KMS-11 (cell line): ENCODE data around the gene ABCG8.

ENCODE experiments used
- H2AFZ ChIP-seq: fragments of 200-600 bp; sonication (generic); 2 replicates; pipeline ENCODE4 v1.6.1; 2016; ENCODE audit warnings: antibody characterized with exemption, mixed run types, low read depth
- H3K27ac ChIP-seq: fragments of 200-600 bp; sonication (generic); 2 replicates; pipeline ENCODE4 v1.6.1; 2016; ENCODE audit warnings: mild to moderate bottlenecking, mixed run types
- H3K27me3 ChIP-seq: fragments of 200-600 bp; sonication (generic); 2 replicates; pipeline ENCODE4 v1.6.1; 2017; ENCODE audit warnings: mild to moderate bottlenecking, low read depth, mixed run types, moderate library complexity; ENCODE audit not compliant: insufficient read depth
- H3K36me3 ChIP-seq: fragments of 200-600 bp; sonication (generic); 2 replicates; pipeline ENCODE4 v1.6.1; 2017; ENCODE audit warnings: mild to moderate bottlenecking, mixed run types; ENCODE audit not compliant: insufficient read depth
- H3K4me1 ChIP-seq: fragments of 200-600 bp; sonication (generic); 2 replicates; pipeline ENCODE4 v1.6.1; 2016; ENCODE audit warnings: mild to moderate bottlenecking, low read depth, mixed run types; ENCODE audit not compliant: poor library complexity, severe bottlenecking
- H3K4me2 ChIP-seq: fragments of 200-600 bp; sonication (generic); 2 replicates; pipeline ENCODE4 v1.7.0; 2016; ENCODE audit warnings: mild to moderate bottlenecking, mixed run types
- H3K4me3 ChIP-seq: fragments of 200-600 bp; sonication (generic); IDR thresholded peaks from 2 replicates; pipeline ENCODE4 v1.6.1; 2017; ENCODE audit warnings: low read depth, low read length, mixed read lengths; ENCODE audit not compliant: insufficient read depth
- H3K79me2 ChIP-seq: fragments of 200-600 bp; sonication (generic); 2 replicates; pipeline ENCODE4 v1.6.1; 2016; ENCODE audit warnings: low read depth, mixed run types; ENCODE audit not compliant: insufficient read depth
- H3K9ac ChIP-seq: fragments of 200-600 bp; sonication (generic); 2 replicates; pipeline ENCODE4 v1.6.1; 2016; ENCODE audit warnings: mild to moderate bottlenecking, mixed run types
- H4K20me1 ChIP-seq: fragments of 200-600 bp; sonication (generic); 2 replicates; pipeline ENCODE4 v1.6.1; 2016; ENCODE audit warnings: mild to moderate bottlenecking, mixed run types; ENCODE audit not compliant: insufficient read depth
- TF ChIP-seq, protein P1 (sequence below): fragments of 200-600 bp; sonication (generic); conservative IDR thresholded peaks from 2 replicates; pipeline ENCODE4 v1.6.1; 2017; ENCODE audit warnings: low read depth, mild to moderate bottlenecking, antibody characterized with exemption, low read length, moderate library complexity, mixed read lengths

The ABCG8 gene

DNA sequence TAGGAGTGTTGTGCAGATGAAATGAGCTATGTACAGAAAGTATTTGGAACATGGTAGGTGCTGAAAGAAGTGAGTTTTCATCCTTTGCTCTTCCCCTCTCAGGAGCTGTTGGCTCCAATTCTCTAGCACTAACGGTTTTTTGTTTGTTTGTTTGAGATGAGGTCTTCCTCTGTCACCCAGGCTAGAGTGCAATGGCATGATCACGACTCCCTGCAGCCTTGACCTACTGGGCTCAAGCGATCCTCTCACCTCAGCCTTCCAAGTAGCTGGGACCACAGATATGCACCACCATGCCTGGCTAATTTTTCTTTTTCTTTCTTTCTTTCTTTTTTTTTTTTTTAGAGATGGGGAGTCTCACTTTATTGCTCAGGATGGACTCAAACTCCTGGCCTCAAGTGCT, 12.9 kb upstream of the ABCG8 start:
- H3K36me3 ChIP-seq: no peaks in the 10 kb centered on the region
- H3K27ac ChIP-seq: no peak overlapping the region
- H3K79me2 ChIP-seq: no peaks in the 10 kb centered on the region
- H3K4me2 ChIP-seq: no peak overlapping the region
- H3K9ac ChIP-seq: no peak overlapping the region
- H2AFZ ChIP-seq: no peak overlapping the region
- no peaks in the 10 kb centered on the region for H3K27me3 ChIP-seq
- H3K4me1 ChIP-seq: no peaks in the 10 kb centered on the region
- H3K4me3 ChIP-seq: no peak overlapping the region
- H4K20me1 ChIP-seq: no peaks in the 10 kb centered on the region
- TF ChIP-seq, protein P1, sequence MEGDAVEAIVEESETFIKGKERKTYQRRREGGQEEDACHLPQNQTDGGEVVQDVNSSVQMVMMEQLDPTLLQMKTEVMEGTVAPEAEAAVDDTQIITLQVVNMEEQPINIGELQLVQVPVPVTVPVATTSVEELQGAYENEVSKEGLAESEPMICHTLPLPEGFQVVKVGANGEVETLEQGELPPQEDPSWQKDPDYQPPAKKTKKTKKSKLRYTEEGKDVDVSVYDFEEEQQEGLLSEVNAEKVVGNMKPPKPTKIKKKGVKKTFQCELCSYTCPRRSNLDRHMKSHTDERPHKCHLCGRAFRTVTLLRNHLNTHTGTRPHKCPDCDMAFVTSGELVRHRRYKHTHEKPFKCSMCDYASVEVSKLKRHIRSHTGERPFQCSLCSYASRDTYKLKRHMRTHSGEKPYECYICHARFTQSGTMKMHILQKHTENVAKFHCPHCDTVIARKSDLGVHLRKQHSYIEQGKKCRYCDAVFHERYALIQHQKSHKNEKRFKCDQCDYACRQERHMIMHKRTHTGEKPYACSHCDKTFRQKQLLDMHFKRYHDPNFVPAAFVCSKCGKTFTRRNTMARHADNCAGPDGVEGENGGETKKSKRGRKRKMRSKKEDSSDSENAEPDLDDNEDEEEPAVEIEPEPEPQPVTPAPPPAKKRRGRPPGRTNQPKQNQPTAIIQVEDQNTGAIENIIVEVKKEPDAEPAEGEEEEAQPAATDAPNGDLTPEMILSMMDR: no peak

DNA sequence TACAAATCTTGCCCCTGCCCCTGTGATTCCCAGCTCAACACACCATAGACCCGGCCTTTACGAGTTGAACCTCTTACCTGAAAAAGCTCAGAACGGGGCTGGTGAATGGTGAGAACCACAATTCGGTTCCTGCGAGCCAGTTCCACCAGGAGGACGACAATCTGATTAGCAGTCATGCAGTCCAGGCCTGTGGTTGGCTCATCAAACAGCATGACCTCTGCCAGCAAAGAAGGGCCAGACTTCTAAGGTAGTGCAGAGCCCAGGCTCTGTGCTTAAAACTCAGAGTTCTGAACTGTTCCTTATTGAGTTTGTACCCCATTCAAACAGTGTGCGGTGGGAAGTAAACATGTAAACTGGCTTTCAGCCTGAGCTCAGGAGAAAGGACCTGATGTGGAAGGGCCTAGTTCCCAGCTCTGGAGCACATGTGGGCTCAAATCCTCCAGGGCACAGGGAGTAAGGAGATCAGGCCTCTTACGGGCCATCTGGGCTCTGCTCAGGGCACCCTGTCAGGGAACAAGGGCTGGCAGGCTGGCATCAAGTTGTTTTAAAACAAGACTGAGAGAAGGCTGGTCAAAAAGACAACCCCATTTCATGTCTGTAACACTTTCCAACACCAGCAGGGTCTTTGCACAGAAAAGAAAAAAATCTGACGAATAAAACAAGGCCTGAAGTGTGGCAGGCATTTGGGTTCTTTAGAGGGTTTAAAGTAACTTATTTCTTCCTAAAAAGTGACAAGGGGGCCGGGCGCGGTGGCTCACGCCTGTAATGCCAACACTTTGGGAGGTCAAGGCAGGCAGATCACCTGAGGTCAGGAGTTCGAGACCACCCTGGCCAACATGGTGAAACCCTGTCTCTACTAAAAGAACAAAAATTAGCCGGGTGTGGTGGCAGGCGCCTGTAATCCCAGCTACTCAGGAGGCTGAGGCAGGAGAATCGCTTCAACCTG, 12.2 kb upstream of the ABCG8 start:
- Histone ChIP-seq H3K4me1 (no peaks in the 10 kb centered on the region), H3K36me3 (no peaks in the 10 kb centered on the region), H3K27ac (no peak overlapping the region), H2AFZ (no peak overlapping the region), H4K20me1 (no peaks in the 10 kb centered on the region), H3K79me2 (no peaks in the 10 kb centered on the region), H3K4me2 (no peak overlapping the region), H3K4me3 (no peak overlapping the region), H3K9ac (no peak overlapping the region), H3K27me3 (no peaks in the 10 kb centered on the region)
- TF ChIP-seq, protein P1: no peak

DNA sequence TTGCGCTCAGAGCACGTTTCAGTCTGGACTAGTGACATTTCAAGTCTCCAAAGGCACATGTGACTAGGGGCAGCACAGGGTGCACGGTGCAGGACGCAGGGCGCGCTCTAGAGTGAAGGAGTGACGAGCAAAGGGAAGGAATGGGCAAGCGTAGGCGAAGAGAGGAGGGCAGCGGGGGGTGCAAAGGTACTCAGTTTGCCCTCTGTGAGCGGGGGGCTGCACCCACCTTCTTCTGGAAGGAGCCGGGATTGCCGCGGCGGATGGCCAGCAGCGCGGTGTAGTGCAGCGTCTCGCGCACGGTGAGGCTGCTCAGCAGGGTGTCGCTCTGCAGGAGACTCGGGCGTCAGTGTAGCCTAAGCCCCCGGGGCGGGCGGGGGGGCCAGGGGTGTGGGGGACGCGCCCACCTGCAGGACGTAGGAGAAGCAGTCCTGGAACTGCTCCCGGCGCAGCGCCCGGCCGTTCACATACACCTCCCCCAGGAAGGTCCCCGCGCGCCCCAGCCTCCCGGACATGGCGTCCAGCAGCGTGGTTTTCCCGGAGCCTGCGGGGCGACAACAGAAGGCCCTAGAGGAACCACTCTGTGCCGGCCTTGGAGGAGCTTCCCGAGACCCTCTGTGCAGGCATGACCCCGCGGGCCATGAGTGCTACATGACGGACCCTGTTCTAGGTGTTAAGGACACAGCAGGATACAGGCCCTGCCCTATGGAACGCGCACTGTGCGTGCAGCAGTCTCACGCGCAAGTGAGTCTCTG, 7.1 kb upstream of the ABCG8 start:
- Histone ChIP-seq H3K36me3 (no peaks in the 10 kb centered on the region), H3K4me2 (no peak overlapping the region), H3K27me3 (no peaks in the 10 kb centered on the region), H3K4me3 (no peak overlapping the region), H3K79me2 (no peaks in the 10 kb centered on the region), H4K20me1 (no peaks in the 10 kb centered on the region), H2AFZ (no peak overlapping the region), H3K27ac (no peak overlapping the region), H3K4me1 (no peaks in the 10 kb centered on the region), H3K9ac (no peak overlapping the region)
- TF ChIP-seq, protein P1: no peak

DNA sequence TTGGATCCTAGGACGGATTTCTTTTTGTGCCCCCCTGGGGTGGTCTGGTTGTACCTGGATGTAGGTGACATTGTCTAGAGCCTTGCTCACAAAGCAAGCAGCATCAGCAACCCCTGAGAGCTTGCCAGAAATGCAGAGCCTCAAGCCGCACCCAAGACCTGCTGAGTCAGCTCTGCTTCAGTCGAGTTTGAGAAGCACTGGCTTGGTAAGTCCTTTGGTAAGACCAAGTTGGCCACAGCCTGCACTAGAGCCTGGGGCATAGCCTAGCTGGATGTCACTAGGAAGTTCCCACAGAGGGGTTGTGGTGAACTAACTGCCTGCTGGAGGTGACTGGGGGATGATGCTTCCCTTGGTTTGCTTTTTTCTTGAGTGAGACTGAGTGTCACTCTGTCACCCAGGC, 6.3 kb upstream of the ABCG8 start:
- Histone ChIP-seq H3K27ac (no peak overlapping the region), H4K20me1 (no peaks in the 10 kb centered on the region), H3K4me2 (no peak overlapping the region), H3K36me3 (no peaks in the 10 kb centered on the region), H3K9ac (no peak overlapping the region), H3K4me1 (no peaks in the 10 kb centered on the region), H2AFZ (no peak overlapping the region), H3K4me3 (no peak overlapping the region), H3K79me2 (no peaks in the 10 kb centered on the region), H3K27me3 (no peaks in the 10 kb centered on the region)
- TF ChIP-seq, protein P1: no peak
